NAMALWA (cell line): ENCODE results near the gene PLIN4.
"Not testable (repeated sequence)": the region's sequence is repeated elsewhere in the genome, so short reads cannot be mapped to it uniquely, and the experiment has no call there.

Experiments
- DNase-seq: peaks from one replicate; pipeline ENCODE4 v3.0.0-alpha.2; 2015; ENCODE audit warnings: low spot score

The PLIN4 gene

GRCh38 chr19:4518345-4519171 is at the start of gene PLIN4:
PLIN4 (minus strand) TSS chr19:4518486; CDS start chr19:4518272, 214 bp downstream.
- DNase-seq = no peak

- peak; percentile 72 for DNase-seq
These were observed 49.3 kb upstream of the PLIN4 start for GRCh38 chr19:4567584-4568071.

- no peak for DNase-seq
These were observed 48.2 kb upstream of the PLIN4 start for GRCh38 chr19:4566402-4567051.

- DNase-seq = not testable (repeated sequence)
These were observed 45.3 kb upstream of the PLIN4 start for GRCh38 chr19:4563562-4563961.

GRCh38 chr19:4562085-4562484 is 43.8 kb upstream of the PLIN4 start:
- DNase-seq = not testable (repeated sequence)

GRCh38 chr19:4559569-4559968 is 41.3 kb upstream of the PLIN4 start, which contains the start of gene SEMA6B:
SEMA6B (minus strand) TSS chr19:4559684; CDS start chr19:4558457, 1,227 bp downstream.
- DNase-seq = no peak

- DNase-seq = no peak
These were observed 40.0 kb upstream of the PLIN4 start for GRCh38 chr19:4557971-4558941.

- DNase-seq = no peak
These were observed 39.1 kb upstream of the PLIN4 start for GRCh38 chr19:4557144-4557970.

- DNase-seq = peak; percentile 65
These were observed 38.4 kb upstream of the PLIN4 start for GRCh38 chr19:4556597-4557127.

GRCh38 chr19:4555657-4556561 is 37.6 kb upstream of the PLIN4 start:
- peak; percentile 59 for DNase-seq

- no peak for DNase-seq
These were observed 36.4 kb upstream of the PLIN4 start for GRCh38 chr19:4554717-4555116.

GRCh38 chr19:4553775-4554174 is 35.5 kb upstream of the PLIN4 start:
- DNase-seq = no peak

- DNase-seq = no peak
These were observed 34.9 kb upstream of the PLIN4 start for GRCh38 chr19:4553092-4553695.

- DNase-seq = no peak
These were observed 34.2 kb upstream of the PLIN4 start for GRCh38 chr19:4552525-4552819.

- DNase-seq = no peak
These were observed 32.3 kb upstream of the PLIN4 start for GRCh38 chr19:4550479-4551050.

GRCh38 chr19:4550018-4550417 is 31.7 kb upstream of the PLIN4 start:
- no peak for DNase-seq

- DNase-seq = no peak
These were observed 29.9 kb upstream of the PLIN4 start for GRCh38 chr19:4548238-4548584.

GRCh38 chr19:4547303-4548237 is 29.3 kb upstream of the PLIN4 start:
- peak; percentile 48 for DNase-seq
